HG02938 (cell line): ENCODE results near the gene CHADL.
A peak's percentile ranks its signal among the peaks of the same experiment; 100 is the strongest.

ENCODE experiments used
- ATAC-seq: cut with Tn5 transposase; IDR thresholded peaks from one replicate; pipeline ENCODE4 v1.9.1; 2021; ENCODE audit warnings: mild to moderate bottlenecking, moderate library complexity; ENCODE audit not compliant: unreplicated experiment

The CHADL gene

DNA sequence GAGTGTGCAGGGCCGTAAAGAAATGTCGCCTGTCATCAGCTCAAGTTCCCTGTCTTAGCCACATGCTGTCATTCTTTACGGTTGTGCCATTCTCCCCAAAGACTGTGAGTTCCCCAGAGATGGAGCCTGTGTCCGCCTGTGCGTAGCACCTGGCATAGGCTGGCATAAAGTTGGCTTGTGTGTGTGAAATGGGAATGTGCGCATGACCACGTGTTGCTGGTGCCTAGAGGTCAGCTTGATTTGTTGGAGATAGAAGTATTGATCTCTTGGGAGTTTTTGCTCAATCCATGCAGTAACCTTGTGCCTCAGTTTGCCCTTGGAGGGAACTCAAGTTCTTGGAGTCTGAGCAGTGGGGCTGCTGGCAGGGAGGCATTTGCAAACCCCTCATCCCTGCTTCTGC lies 9.4 kb downstream of the CHADL start:
- ATAC-seq, result no peak

- no peak for ATAC-seq
Observed at GRCh38 chr22:41230401-41230785, 10.3 kb downstream of the CHADL start.

- no peak for ATAC-seq
Observed at GRCh38 chr22:41229730-41230400, 10.9 kb downstream of the CHADL start.

DNA sequence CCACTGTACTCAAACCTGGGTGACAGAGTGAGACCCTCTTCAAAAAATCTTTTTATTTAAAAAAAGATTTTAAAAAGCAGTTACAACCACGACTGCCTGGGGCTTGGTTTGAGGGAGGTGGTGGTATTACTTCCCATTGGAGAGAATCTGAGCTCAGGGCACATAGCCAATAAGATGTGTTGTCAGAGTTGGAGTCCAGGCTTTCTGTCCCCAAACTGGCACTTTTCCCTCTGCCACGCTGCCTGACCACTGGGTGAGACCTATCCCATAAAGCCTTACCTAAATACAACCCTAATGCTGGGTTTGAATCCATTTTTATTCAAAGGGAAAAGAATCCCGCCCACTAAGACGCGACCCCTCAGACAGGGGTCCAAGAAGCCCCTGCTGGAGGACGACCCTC lies 11.5 kb downstream of the CHADL start:
- ATAC-seq, result no peak

- no peak for ATAC-seq
Observed at GRCh38 chr22:41226723-41227655, 13.7 kb downstream of the CHADL start.

DNA sequence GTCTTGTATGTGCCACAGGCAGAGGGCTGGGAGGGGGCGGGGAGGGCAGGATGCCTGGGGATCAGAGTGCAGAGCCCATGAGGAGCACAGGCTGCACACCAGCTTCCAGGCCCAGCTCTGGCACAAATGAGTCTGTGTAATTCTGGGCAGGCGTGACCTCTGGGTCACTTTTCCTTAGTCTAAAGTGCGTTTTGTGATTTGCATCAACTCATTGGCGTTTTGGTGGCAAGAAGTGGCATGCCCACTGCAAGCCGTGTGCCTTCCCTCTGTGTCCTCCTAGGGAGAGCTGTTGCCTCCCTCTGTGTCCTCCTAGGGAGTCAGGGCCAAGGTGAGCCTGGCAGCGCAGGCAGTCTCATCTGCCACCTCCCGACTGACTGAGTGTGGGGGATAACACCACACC lies 17.2 kb downstream of the CHADL start:
- no peak for ATAC-seq

DNA sequence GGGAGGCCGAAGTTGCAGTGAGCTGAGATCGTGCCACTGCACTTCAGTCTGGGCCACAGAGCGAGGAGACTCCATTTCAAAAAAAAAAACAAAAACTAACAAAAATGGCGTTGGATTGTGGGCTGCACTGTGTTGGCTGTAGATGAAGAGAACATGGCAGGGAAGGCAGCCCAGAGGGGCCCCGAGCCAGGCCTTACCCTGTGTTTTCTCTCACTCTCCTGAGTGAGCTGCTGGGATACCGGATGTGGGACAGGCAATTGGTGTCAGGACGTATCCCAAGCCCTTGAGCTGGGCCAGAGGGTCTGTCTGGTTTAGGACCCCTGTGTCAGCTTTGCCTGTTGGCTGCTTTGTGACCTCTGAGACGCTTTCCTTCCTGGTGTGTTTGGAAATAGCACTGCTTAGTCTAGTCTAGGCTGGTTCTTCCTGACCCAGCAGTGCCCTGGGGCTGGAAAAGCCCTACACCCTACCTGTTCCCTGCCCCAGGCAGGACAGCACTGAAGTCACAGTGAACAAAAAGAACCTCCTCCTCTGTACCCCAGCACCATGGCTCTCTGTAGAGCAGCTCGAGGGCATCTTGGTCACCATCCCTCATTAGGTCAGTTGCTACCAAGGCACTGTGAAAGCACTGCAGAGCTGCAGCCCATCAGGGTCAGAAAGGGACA lies 17.8 kb downstream of the CHADL start:
- no peak for ATAC-seq

DNA sequence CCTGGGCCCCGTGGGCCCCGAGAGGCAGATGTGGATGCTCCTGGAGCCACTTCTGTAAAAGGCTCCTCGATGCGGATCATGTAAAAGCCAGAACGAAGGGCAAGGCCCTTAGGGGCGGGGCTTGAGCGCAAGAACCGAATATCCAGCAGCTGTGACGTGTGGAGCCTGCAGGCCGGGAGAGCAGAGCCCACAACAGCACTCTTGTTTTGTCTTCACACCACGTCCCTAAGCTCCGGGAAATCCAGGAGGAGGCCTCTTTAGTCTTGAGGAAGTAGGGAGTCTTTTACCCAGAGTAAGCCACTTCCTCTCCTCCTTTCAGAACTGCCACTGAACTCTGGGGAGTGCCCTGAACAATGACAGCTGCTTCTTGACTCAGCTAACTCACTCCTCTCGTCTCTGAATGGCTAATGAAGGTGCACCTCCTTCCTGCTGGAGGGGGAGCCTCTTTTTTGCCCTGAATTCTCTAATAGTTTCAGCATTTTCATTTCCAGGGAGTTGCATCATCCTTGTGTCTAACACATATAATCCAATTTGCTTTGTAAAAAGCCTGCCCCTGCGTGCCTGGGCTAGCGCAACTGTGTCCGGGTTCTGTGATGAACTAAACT lies 23.1 kb downstream of the CHADL start:
- ATAC-seq, result no peak

GRCh38 chr22:41216984-41217383 lies 23.7 kb downstream of the CHADL start:
- ATAC-seq, result no peak

- no peak for ATAC-seq
Observed at GRCh38 chr22:41215926-41216325, 24.8 kb downstream of the CHADL start.

- no peak for ATAC-seq
Observed at GRCh38 chr22:41215409-41215808, 25.3 kb downstream of the CHADL start.

DNA sequence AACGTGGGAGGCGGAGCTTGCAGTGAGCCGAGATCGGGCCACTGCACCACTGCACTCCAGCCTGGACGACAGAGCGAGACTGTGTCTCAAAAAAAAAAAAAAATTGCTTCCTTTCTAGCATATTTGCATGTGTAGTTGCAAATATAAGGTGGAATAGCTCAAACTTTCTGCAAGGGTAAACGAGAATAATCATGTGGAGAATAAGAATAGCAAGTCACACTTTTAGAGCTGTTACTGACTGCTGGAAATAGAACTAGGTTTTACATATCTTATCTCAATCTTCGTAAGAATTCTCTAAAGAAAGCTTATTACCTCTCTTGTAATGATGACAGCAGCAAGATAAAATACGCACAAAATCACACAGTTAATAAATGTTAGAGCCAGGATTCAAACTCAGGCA lies 34.0 kb downstream of the CHADL start:
- no peak for ATAC-seq

DNA sequence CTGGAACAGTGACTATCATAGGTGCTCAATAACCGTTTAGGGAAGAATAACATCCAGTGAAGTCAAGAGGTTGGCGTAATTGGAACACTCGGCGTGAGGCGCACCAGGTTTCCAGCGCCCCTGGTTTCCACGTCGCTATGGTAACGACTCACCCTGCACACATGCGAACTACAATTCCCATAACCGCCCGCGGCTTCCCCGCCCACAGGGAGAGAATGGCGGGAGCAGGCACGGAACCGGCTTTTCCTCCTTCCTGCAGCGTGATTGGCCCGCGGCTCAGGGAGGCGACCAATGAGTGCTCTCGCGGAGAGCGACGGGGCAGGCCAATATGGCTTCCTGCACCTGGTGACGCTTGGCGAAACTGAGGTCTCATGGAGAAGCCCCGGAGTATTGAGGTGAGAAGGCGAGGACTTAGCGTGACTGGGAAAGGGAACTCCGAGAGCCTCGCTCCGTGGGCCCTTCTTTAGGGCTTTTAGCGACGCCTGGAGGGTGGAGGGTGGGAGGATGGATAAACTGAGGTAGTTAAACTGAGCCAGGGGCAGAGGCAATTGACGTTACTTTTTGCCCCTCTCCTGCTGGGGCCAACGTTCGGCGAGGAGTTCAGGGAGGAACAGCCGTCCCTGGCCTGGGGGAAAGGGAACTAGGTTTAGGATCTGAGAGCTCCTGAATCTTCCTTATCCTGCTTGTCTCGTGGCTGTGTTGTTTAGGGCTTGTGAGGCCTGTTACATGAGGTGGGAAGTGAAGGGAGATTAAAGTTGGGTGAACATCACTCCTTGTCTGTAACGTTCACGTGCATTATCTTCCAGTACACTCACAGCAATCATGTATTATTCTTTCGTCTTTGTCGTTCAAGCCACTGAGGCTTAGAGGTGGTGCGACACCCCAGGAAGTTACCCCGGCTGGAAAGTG lies 35.5 kb downstream of the CHADL start, which contains the start of gene L3MBTL2:
TSS of gene L3MBTL2 (plus strand) at position 321 of the 909 bp plus-strand sequence. CDS start at position 372, 51 bp downstream.
- peak; percentile 92 for ATAC-seq

GRCh38 chr22:41204066-41204465 lies 36.7 kb downstream of the CHADL start:
- no peak for ATAC-seq

DNA sequence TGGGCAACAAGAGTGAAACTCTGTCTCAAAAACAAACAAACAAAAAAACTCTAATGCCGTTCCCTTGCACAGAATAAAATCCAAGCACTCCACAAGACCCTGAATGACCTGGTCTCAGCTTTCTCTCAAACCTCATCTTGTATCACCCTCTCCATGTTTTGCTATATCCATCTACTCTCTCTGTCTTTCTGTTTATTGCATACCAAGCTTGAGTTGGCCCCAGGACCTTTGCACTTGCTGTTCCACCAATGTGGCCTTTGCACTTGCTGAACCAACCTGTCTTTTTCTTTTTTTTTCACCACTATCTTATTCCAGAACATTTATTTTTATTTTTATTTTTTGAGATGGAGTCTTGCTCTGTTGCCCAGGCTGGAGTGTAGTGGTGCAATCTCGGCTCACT lies 37.6 kb downstream of the CHADL start:
- ATAC-seq, result no peak

- ATAC-seq, result no peak
Observed at GRCh38 chr22:41201141-41201540, 39.6 kb downstream of the CHADL start.

DNA sequence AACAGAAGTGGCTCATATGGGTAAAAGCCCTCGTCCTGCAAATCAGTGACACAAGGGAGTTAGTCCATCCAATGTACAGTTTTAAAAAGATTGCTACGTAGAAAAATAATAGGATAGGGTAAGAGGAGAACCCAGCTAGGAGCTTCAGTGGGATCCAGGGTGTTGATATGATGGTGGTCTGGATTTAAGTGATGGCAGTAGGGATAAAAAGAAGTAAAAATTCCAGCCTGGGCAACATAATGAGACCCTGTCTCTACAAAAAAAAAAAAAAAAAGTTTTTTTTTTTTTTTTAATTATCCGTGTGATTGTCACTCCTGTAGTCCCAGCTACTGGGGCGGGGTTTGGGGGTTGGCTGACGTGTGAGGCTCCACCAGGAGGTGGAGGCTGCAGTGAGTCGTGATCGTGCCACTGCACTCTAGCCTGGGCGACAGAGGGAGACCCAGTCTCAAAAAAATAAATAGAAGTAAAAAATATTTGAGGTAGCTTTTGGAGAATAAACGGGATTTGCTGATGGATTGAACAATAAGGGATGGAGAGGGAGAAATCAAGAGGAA lies 42.6 kb downstream of the CHADL start:
- ATAC-seq, result no peak

- peak; percentile 59 for ATAC-seq
Observed at GRCh38 chr22:41197038-41197972, 43.4 kb downstream of the CHADL start.

GRCh38 chr22:41193829-41194228 lies 46.9 kb downstream of the CHADL start:
- no peak for ATAC-seq
